Astrocyte (in vitro differentiated cells and primary cell): ENCODE measurements around the gene ATXN1. TPM values are rescaled to one million over a fixed set of nuclear protein-coding genes. Genes with fewer than 3 reads are reported as not detected.

ENCODE experiments used
- DNase-seq: peaks from one replicate; pipeline ENCODE4 v3.0.0-alpha.2; 2010; ENCODE audit warnings: low read depth
- FAIRE-seq: peaks from 2 replicates; lab custom pipeline; 2011; peaks lifted over from hg19 to GRCh38; lab: Jason Lieb, UNC
- H2AFZ ChIP-seq: 2 replicates; pipeline ENCODE4 v1.6.0; 2012; ENCODE audit warnings: low read depth, low read length, inconsistent platforms
- H3K27ac ChIP-seq: 2 replicates; pipeline ENCODE4 v1.5.1; 2011; ENCODE audit warnings: low read depth, low read length, inconsistent platforms
- H3K27me3 ChIP-seq: 2 replicates; pipeline ENCODE4 v1.6.0; 2011; ENCODE audit warnings: low read length, inconsistent platforms; ENCODE audit not compliant: insufficient read depth
- H3K36me3 ChIP-seq: 2 replicates; pipeline ENCODE4 v1.5.1; 2011; ENCODE audit warnings: low read length, inconsistent platforms; ENCODE audit not compliant: insufficient read depth
- H3K4me1 ChIP-seq: 2 replicates; pipeline ENCODE4 v1.5.1; 2011; ENCODE audit warnings: low read length, inconsistent platforms; ENCODE audit not compliant: insufficient read depth
- H3K4me2 ChIP-seq: 2 replicates; pipeline ENCODE4 v1.6.0; 2012; ENCODE audit warnings: low read length, inconsistent platforms
- H3K4me3 ChIP-seq: 2 replicates; pipeline ENCODE4 v1.5.1; 2011; ENCODE audit warnings: low read depth, mild to moderate bottlenecking, low read length, inconsistent platforms; ENCODE audit not compliant: insufficient read depth
- H3K79me2 ChIP-seq: 2 replicates; pipeline ENCODE4 v1.6.0; 2012; ENCODE audit warnings: mild to moderate bottlenecking, low read length, inconsistent platforms; ENCODE audit not compliant: insufficient read depth
- H3K9ac ChIP-seq: 2 replicates; pipeline ENCODE4 v1.6.0; 2012; ENCODE audit warnings: mild to moderate bottlenecking, low read length, inconsistent platforms
- H3K9me3 ChIP-seq: 2 replicates; pipeline ENCODE4 v1.5.1; 2012; ENCODE audit warnings: low read depth, mild to moderate bottlenecking, low read length, inconsistent platforms; ENCODE audit not compliant: insufficient read depth
- H4K20me1 ChIP-seq: 2 replicates; pipeline ENCODE4 v1.6.0; 2012; ENCODE audit warnings: low read length, inconsistent platforms; ENCODE audit not compliant: insufficient read depth
- H3K27ac Mint-ChIP-seq: one replicate; pipeline ENCODE4 v1.8.0; 2021; ENCODE audit warnings: mild to moderate bottlenecking, mixed read lengths; ENCODE audit not compliant: unreplicated experiment
- H3K27me3 Mint-ChIP-seq: one replicate; pipeline ENCODE4 v1.8.0; 2021; ENCODE audit warnings: low read depth, mixed read lengths; ENCODE audit not compliant: unreplicated experiment
- H3K36me3 Mint-ChIP-seq: one replicate; pipeline ENCODE4 v1.8.0; 2021; ENCODE audit warnings: low read depth, mixed read lengths; ENCODE audit not compliant: unreplicated experiment
- H3K4me1 Mint-ChIP-seq: one replicate; pipeline ENCODE4 v1.8.0; 2021; ENCODE audit warnings: low read depth, mixed read lengths; ENCODE audit not compliant: unreplicated experiment
- H3K4me3 Mint-ChIP-seq: one replicate; pipeline ENCODE4 v1.8.0; 2021; ENCODE audit warnings: mild to moderate bottlenecking, moderate library complexity, mixed read lengths; ENCODE audit not compliant: unreplicated experiment
- H3K9me3 Mint-ChIP-seq: one replicate; pipeline ENCODE4 v1.8.0; 2021; ENCODE audit warnings: mild to moderate bottlenecking, mixed read lengths; ENCODE audit not compliant: unreplicated experiment
- EZH2 ChIP-seq: IDR thresholded peaks from 2 replicates; pipeline ENCODE4 v1.6.1; 2012; ENCODE audit warnings: mild to moderate bottlenecking, low read length, inconsistent platforms; ENCODE audit not compliant: insufficient read depth
- total RNA-seq: library from RNA; stranded (reverse); gene quantifications from 2 replicates; pipeline ENCODE4 v1.2.1, GENCODE V29; 2021
- TF ChIP-seq, protein P1 (sequence below): IDR thresholded peaks from 2 replicates; pipeline ENCODE4 v1.5.1; 2011; ENCODE audit warnings: low read depth, mild to moderate bottlenecking, inconsistent platforms, low read length, moderate library complexity; ENCODE audit not compliant: insufficient read depth

Gene ATXN1
- total RNA-seq, 1 donor from 2014 or later, result 70.9 TPM

DNA sequence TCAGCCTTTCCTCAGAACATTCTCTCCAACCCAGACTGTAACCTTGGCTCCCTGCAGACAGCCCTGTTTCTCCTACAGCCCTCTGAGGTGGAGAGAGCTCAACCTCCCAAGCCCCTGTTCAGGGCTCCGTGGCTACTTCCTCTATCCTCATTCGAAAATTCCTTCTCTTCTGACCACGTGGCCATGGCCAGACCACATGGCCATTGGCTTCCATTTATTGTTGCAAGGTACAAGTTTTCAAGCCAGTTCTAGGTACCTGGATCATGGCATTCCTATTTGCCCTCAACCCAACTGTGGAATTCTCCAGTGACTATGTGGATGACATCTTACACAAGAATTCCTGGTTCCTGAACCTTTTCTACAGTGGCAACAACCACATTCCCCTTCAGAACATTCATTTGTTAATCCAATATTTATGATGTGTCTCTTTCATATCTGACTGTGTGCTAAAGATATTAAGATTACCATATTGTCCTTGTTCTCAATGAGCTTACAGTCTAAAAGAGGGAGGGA lies 361.0 kb downstream of the ATXN1 start:
- Mint-ChIP-seq H3K36me3 (peaks cover 18% of the 10 kb centered on the region), H3K27me3 (no peaks in the 10 kb centered on the region), H3K4me1 (peaks cover 30% of the 10 kb centered on the region), H3K27ac (peak overlapping the region; percentile 82), H3K4me3 (no peak overlapping the region), H3K9me3 (no peaks in the 10 kb centered on the region)
- Histone ChIP-seq H3K4me2 (no peak overlapping the region), H4K20me1 (no peaks in the 10 kb centered on the region), H3K36me3 (no peaks in the 10 kb centered on the region), H3K9me3 (no peaks in the 10 kb centered on the region), H3K4me1 (peaks cover 25% of the 10 kb centered on the region), H3K27me3 (no peaks in the 10 kb centered on the region), H2AFZ (no peak overlapping the region), H3K4me3 (no peak overlapping the region), H3K27ac (no peak overlapping the region), H3K79me2 (no peaks in the 10 kb centered on the region), H3K9ac (no peak overlapping the region)
- DNase-seq (no peak), FAIRE-seq (no peak)
- TF ChIP-seq EZH2, result no peak
- TF ChIP-seq, protein P1, sequence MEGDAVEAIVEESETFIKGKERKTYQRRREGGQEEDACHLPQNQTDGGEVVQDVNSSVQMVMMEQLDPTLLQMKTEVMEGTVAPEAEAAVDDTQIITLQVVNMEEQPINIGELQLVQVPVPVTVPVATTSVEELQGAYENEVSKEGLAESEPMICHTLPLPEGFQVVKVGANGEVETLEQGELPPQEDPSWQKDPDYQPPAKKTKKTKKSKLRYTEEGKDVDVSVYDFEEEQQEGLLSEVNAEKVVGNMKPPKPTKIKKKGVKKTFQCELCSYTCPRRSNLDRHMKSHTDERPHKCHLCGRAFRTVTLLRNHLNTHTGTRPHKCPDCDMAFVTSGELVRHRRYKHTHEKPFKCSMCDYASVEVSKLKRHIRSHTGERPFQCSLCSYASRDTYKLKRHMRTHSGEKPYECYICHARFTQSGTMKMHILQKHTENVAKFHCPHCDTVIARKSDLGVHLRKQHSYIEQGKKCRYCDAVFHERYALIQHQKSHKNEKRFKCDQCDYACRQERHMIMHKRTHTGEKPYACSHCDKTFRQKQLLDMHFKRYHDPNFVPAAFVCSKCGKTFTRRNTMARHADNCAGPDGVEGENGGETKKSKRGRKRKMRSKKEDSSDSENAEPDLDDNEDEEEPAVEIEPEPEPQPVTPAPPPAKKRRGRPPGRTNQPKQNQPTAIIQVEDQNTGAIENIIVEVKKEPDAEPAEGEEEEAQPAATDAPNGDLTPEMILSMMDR, result no peak

DNA sequence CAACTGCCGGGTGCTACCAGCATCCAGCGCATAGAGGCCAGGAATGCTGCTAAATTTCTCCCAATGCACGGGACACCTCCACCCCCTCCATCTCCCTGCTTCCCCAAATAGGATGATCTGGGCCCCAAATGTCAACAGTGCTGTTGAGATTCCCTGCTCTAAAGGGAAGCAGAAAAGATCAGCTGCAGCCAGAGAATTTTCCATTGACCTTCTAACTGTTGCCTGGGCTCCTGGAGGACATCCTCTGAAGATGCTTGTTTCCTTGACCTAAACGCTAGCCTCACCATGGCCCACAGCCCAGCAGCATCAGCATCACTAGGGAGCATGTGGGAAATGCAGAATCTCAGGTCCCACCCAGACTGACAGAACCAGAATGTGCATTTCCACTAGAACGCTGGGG lies 361.6 kb downstream of the ATXN1 start:
- no peak overlapping the region for H3K4me2 ChIP-seq
- Mint-ChIP-seq H3K4me1 (peaks cover 25% of the 10 kb centered on the region), H3K36me3 (peaks cover 18% of the 10 kb centered on the region), H3K27me3 (no peaks in the 10 kb centered on the region), H3K9me3 (no peaks in the 10 kb centered on the region), H3K27ac (no peak overlapping the region), H3K4me3 (no peak overlapping the region)
- FAIRE-seq (no peak), DNase-seq (no peak)
- no peaks in the 10 kb centered on the region for H3K9me3 ChIP-seq
- no peaks in the 10 kb centered on the region for H3K36me3 ChIP-seq
- H3K9ac ChIP-seq, result no peak overlapping the region
- no peak overlapping the region for H2AFZ ChIP-seq
- no peaks in the 10 kb centered on the region for H3K27me3 ChIP-seq
- no peaks in the 10 kb centered on the region for H3K79me2 ChIP-seq
- peaks cover 25% of the 10 kb centered on the region for H3K4me1 ChIP-seq
- no peaks in the 10 kb centered on the region for H4K20me1 ChIP-seq
- TF ChIP-seq, protein P1, result no peak
- no peak for TF ChIP-seq EZH2
- no peak overlapping the region for H3K4me3 ChIP-seq
- H3K27ac ChIP-seq, result no peak overlapping the region

DNA sequence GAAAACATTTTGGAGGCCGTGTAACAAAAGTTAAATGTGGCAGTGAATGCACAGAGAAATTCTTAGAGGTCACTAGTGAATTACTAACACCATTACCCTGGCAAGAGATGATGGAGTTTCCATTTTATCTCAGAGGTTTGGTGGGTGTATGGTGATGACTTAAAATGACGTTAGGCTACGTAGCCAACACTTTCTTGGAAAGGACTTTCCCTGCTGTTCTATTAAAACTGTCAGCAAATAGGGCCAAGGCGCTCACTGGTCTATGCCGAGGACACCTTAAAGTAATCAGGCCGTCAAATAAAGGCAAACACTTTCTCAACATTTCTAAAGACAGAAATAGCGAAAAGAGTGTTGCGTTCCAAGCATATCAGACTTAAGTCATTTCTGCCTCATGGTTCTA lies 362.1 kb downstream of the ATXN1 start:
- Histone ChIP-seq H3K27ac (peak overlapping the region; percentile 81), H2AFZ (no peak overlapping the region), H3K79me2 (no peaks in the 10 kb centered on the region), H3K4me2 (peak overlapping the region; percentile 48), H3K27me3 (no peaks in the 10 kb centered on the region), H4K20me1 (no peaks in the 10 kb centered on the region), H3K4me1 (peaks cover 25% of the 10 kb centered on the region), H3K36me3 (no peaks in the 10 kb centered on the region), H3K9ac (peak overlapping the region; percentile 41), H3K4me3 (no peak overlapping the region), H3K9me3 (no peaks in the 10 kb centered on the region)
- no peak overlapping the region for H3K27ac Mint-ChIP-seq
- no peaks in the 10 kb centered on the region for H3K9me3 Mint-ChIP-seq
- H3K4me1 Mint-ChIP-seq, result peaks cover 25% of the 10 kb centered on the region
- no peaks in the 10 kb centered on the region for H3K27me3 Mint-ChIP-seq
- no peak for TF ChIP-seq EZH2
- TF ChIP-seq, protein P1, result no peak
- peaks cover 18% of the 10 kb centered on the region for H3K36me3 Mint-ChIP-seq
- DNase-seq (peak; percentile 30), FAIRE-seq (no peak)
- H3K4me3 Mint-ChIP-seq, result no peak overlapping the region
